ENCODE measurements around the gene KIAA0232.

KIAA0232 gene

DNA sequence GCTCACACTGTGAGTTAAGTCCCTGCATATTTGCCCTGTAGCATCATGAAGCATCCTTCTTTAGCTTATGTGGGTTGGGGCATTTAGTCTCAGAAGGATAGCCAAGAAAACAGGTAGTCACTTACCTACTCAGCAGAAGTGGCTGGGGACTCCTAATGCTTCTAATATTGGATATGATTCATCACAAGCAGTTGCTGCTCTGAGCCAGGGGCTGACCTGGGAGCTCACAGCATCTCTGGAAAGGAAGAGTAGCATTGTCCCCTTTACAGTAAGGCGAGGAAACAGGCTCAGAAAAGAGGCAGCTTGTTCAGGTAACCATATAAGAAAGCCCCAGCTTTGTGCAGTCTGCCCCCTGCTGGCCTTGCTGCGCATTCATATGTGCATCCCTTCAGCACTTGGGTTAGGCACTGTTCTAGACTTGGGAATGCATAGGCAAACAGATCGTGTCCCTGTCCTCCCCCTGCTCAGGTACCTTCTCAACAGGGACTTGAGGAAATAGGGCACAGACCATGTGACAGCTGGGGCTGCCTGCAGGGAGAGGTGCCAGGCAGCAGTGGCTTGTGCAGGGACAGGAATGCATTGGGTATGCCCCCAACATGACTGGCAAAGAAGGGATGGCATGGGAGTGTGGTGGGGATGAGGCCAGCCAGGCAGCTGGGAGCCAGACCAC is 91.4 kb downstream of the KIAA0232 start:
- Histone ChIP-seq H3K4me2 (ENCODE audit: low read depth, low read length) (no peak overlapping the region), H3K9ac (ENCODE audit: low read length) (no peak overlapping the region), H3K27me3 (replicated peaks; ENCODE audit: insufficient read depth, low read length) (no peaks in the 10 kb centered on the region), H4K20me1 (ENCODE audit: insufficient read depth, low read length) (no peaks in the 10 kb centered on the region), H3K4me1 (ENCODE audit: low read length) (no peaks in the 10 kb centered on the region), H3K79me2 (ENCODE audit: low read length) (no peaks in the 10 kb centered on the region), H3F3A (ENCODE audit: insufficient read depth, low read length) (no peaks in the 10 kb centered on the region), H3K36me3 (replicated peaks; ENCODE audit: insufficient read depth, low read length) (0 out of 2 replicates have a peak, but pooled peaks cover under 1% of the 10 kb centered on the region), H3K27ac (ENCODE audit: low read length) (no peak overlapping the region), H3K9me2 (replicated peaks; ENCODE audit: insufficient read depth, low read length) (no peaks in the 10 kb centered on the region), H3K9me3 (replicated peaks; ENCODE audit: insufficient read depth, low read length) (no peaks in the 10 kb centered on the region), H2AFZ (ENCODE audit: low read length) (no peak overlapping the region), H3K4me3 (ENCODE audit: low read length) (no peak overlapping the region)
- DNase-seq: peak; percentile 66
- TF ChIP-seq EZH2phosphoT487 (IDR thresholded peaks at IDR 0.05; ENCODE audit: low read length): no peak
- TF ChIP-seq, protein P1, sequence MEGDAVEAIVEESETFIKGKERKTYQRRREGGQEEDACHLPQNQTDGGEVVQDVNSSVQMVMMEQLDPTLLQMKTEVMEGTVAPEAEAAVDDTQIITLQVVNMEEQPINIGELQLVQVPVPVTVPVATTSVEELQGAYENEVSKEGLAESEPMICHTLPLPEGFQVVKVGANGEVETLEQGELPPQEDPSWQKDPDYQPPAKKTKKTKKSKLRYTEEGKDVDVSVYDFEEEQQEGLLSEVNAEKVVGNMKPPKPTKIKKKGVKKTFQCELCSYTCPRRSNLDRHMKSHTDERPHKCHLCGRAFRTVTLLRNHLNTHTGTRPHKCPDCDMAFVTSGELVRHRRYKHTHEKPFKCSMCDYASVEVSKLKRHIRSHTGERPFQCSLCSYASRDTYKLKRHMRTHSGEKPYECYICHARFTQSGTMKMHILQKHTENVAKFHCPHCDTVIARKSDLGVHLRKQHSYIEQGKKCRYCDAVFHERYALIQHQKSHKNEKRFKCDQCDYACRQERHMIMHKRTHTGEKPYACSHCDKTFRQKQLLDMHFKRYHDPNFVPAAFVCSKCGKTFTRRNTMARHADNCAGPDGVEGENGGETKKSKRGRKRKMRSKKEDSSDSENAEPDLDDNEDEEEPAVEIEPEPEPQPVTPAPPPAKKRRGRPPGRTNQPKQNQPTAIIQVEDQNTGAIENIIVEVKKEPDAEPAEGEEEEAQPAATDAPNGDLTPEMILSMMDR (IDR thresholded peaks at IDR 0.05; ENCODE audit: low read length): peak; percentile 88

DNA sequence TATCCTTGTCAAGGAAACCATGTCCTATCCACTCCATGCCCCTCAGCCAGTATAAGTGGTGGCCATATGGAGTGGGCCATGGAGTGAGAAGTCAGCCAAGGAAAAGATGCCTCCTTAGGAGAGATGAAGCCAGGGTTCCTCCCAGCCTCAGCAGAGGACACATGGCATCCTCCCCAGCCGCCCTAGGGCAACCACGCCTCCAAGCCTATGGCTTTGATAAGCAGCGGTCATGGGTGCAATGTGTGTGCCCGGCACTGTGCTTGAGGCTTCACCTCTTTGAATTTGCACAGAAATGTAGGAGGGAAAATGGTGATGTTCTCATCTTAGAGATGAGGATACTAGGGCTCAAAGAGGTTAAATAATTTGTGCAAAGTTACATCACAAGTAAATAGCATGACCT is 92.5 kb downstream of the KIAA0232 start:
- H3K36me3 ChIP-seq (replicated peaks; ENCODE audit: insufficient read depth, low read length): 0 out of 2 replicates have a peak, but pooled peaks cover 3% of the 10 kb centered on the region
- no peaks in the 10 kb centered on the region for H4K20me1 ChIP-seq (ENCODE audit: insufficient read depth, low read length)
- H3K4me2 ChIP-seq (ENCODE audit: low read depth, low read length): no peak overlapping the region

DNA sequence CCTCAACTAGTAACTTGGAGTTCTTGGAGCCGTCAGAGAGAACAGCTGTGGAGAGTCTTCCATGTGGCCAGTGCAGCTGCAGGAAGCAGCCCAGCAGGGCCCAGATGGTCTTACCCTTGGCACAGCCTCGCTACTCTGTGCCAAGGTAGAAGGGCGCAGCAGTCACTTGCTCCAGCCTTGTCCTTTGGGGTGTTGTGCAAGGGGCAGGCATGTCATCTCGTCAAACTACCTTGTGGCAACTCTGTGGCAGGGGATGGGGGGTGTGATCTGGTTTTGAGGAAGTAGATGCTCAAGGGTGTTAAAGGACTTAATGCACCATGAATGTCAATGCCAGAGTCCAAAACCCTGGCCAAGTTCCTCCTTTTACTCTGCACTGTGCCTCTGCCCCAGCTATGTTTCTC is 92.9 kb downstream of the KIAA0232 start:
- TF ChIP-seq, protein P1 (IDR thresholded peaks at IDR 0.05; ENCODE audit: low read length): no peak
- no peak for TF ChIP-seq EZH2 (optimal IDR thresholded peaks at IDR 0.05; ENCODE audit: low read depth, low read length)
- no peak for TF ChIP-seq EZH2phosphoT487 (IDR thresholded peaks at IDR 0.05; ENCODE audit: low read length)
- H3F3A ChIP-seq (ENCODE audit: insufficient read depth, low read length): no peaks in the 10 kb centered on the region
- H3K9ac ChIP-seq (ENCODE audit: low read length): no peak overlapping the region
- H2AFZ ChIP-seq (ENCODE audit: low read length): no peak overlapping the region
- H3K36me3 ChIP-seq (replicated peaks; ENCODE audit: insufficient read depth, low read length): 0 out of 2 replicates have a peak, but pooled peaks cover 3% of the 10 kb centered on the region
- no peaks in the 10 kb centered on the region for H3K27me3 ChIP-seq (replicated peaks; ENCODE audit: insufficient read depth, low read length)
- H3K27ac ChIP-seq (ENCODE audit: low read length): no peak overlapping the region
- no peaks in the 10 kb centered on the region for H3K9me3 ChIP-seq (replicated peaks; ENCODE audit: insufficient read depth, low read length)
- DNase-seq: no peak
- no peaks in the 10 kb centered on the region for H3K4me1 ChIP-seq (ENCODE audit: low read length)
- H3K4me2 ChIP-seq (ENCODE audit: low read depth, low read length): no peak overlapping the region
- no peaks in the 10 kb centered on the region for H3K79me2 ChIP-seq (ENCODE audit: low read length)
- no peaks in the 10 kb centered on the region for H3K9me2 ChIP-seq (replicated peaks; ENCODE audit: insufficient read depth, low read length)
- no peak overlapping the region for H3K4me3 ChIP-seq (ENCODE audit: low read length)
- H4K20me1 ChIP-seq (ENCODE audit: insufficient read depth, low read length): no peaks in the 10 kb centered on the region

More for the DNA sequence above, 92.5 kb downstream of the KIAA0232 start:
- H3K9me3 ChIP-seq (replicated peaks; ENCODE audit: insufficient read depth, low read length): no peaks in the 10 kb centered on the region
- no peak for DNase-seq
- H3K27ac ChIP-seq (ENCODE audit: low read length): no peak overlapping the region
- H3K9ac ChIP-seq (ENCODE audit: low read length): no peak overlapping the region
- H3K9me2 ChIP-seq (replicated peaks; ENCODE audit: insufficient read depth, low read length): no peaks in the 10 kb centered on the region
- no peak for TF ChIP-seq EZH2 (optimal IDR thresholded peaks at IDR 0.05; ENCODE audit: low read depth, low read length)
- TF ChIP-seq EZH2phosphoT487 (IDR thresholded peaks at IDR 0.05; ENCODE audit: low read length): no peak
- TF ChIP-seq, protein P1 (IDR thresholded peaks at IDR 0.05; ENCODE audit: low read length): no peak
- H3F3A ChIP-seq (ENCODE audit: insufficient read depth, low read length): no peaks in the 10 kb centered on the region
- H2AFZ ChIP-seq (ENCODE audit: low read length): no peak overlapping the region
- no peaks in the 10 kb centered on the region for H3K4me1 ChIP-seq (ENCODE audit: low read length)
- no peaks in the 10 kb centered on the region for H3K79me2 ChIP-seq (ENCODE audit: low read length)
- no peaks in the 10 kb centered on the region for H3K27me3 ChIP-seq (replicated peaks; ENCODE audit: insufficient read depth, low read length)
- H3K4me3 ChIP-seq (ENCODE audit: low read length): no peak overlapping the region
